K562 (cell line): ENCODE measurements around the gene CUTA. TPM values are rescaled to one million over a fixed set of nuclear protein-coding genes. Genes with fewer than 3 reads are reported as not detected.

Source experiments
- ATAC-seq: fragments of 200-7000 bp; cut with Tn5 transposase; 3 replicates; pipeline ENCODE4 v1.9.1; 2020; ENCODE audit warnings: moderate library complexity
- BruUV-seq: library from RNA; stranded (reverse); fragments of 400-500 nt; replicated peaks from 2 replicates; lab custom pipeline; 2021; lab: Mats Ljungman, UMichigan
- CTCF ChIA-PET: fragments of 300-600 bp; formaldehyde crosslinking; extraction: SDS; loops from one replicate; lab custom pipeline; 2021; ENCODE audit warnings: low intra/inter-chr PET ratio; lab: Yijun Ruan, JAX
- POLR2A ChIA-PET: fragments of 300-600, 350-650 bp; sonication (Branson Sonifier 250); formaldehyde crosslinking; extraction: SDS; loops from one replicate; lab custom pipeline; 2021; ENCODE audit warnings: antibody characterized with exemption, inconsistent platforms; lab: Yijun Ruan, JAX
- DNase-seq, 4 experiments: peaks; one replicate each; pipeline versions ENCODE4 v3.0.0 to v3.0.0-alpha.2; 2011 to 2018; ENCODE audit warnings: low spot score in 3 of 4, mixed read lengths in 3 of 4; ENCODE audit errors: extremely low read depth in 1 of 4
- FAIRE-seq: peaks from 2 replicates; lab custom pipeline; 2011; peaks lifted over from hg19 to GRCh38; lab: Jason Lieb, UNC
- H2AFZ ChIP-seq: 2 replicates; pipeline ENCODE4 v1.6.0; 2011; ENCODE audit warnings: low read depth, low read length, control low read depth, inconsistent platforms
- H3K27ac ChIP-seq: fragments of 200-600 bp; 3 replicates; pipeline ENCODE4 v1.8.0; 2011; ENCODE audit warnings: low read depth, mild to moderate bottlenecking, control low read depth, inconsistent platforms, low read length, moderate library complexity, mixed read lengths; ENCODE audit errors: extremely low read depth
- H3K27me3 ChIP-seq, 2 experiments: fragments of 300-600 bp in 1 of 2; 2 replicates in 1 of 2; 3 replicates in 1 of 2; pipeline versions ENCODE4 v1.6.0 to v1.8.0; 2011; ENCODE audit warnings: inconsistent platforms in 2 of 2, low read length in 2 of 2, mild to moderate bottlenecking in 1 of 2, mixed read lengths in 1 of 2, moderate library complexity in 1 of 2; ENCODE audit not compliant: control insufficient read depth in 2 of 2, insufficient read depth in 2 of 2
- H3K36me3 ChIP-seq: fragments of 300-600 bp; 3 replicates; pipeline ENCODE4 v1.8.0; 2011; ENCODE audit warnings: mild to moderate bottlenecking, low read length, inconsistent platforms; ENCODE audit not compliant: control insufficient read depth, insufficient read depth
- H3K4me1 ChIP-seq, 2 experiments: fragments of 200-600 bp in 1 of 2; replicated peaks in 1 of 2; 2 replicates in 1 of 2; 3 replicates in 1 of 2; pipeline versions ENCODE4 v1.5.1 to v1.8.0; 2011; ENCODE audit warnings: inconsistent platforms in 2 of 2, low read length in 2 of 2, mild to moderate bottlenecking in 1 of 2, mixed read lengths in 1 of 2, moderate library complexity in 1 of 2; ENCODE audit not compliant: control insufficient read depth in 2 of 2, insufficient read depth in 2 of 2
- H3K4me2 ChIP-seq: 2 replicates; pipeline ENCODE4 v1.6.1; 2011; ENCODE audit warnings: low read length, control low read depth, inconsistent platforms, mixed read lengths; ENCODE audit not compliant: insufficient read depth
- H3K4me3 ChIP-seq: fragments of 200-600 bp; sonication (generic), shearing (Covaris generic); 2 replicates; pipeline ENCODE4 v1.5.1; 2016; ENCODE audit warnings: control low read depth, inconsistent platforms
- H3K79me2 ChIP-seq: fragments of 200-600 bp; 3 replicates; pipeline ENCODE4 v1.8.0; 2011; ENCODE audit warnings: low read length, inconsistent platforms; ENCODE audit not compliant: control insufficient read depth, insufficient read depth
- H3K9ac ChIP-seq, 2 experiments: 2 replicates each; pipeline versions ENCODE4 v1.6.0 to v1.6.1; 2011; ENCODE audit warnings: low read depth in 2 of 2, low read length in 2 of 2, control low read depth in 1 of 2, inconsistent platforms in 1 of 2, mild to moderate bottlenecking in 1 of 2, mixed read lengths in 1 of 2; ENCODE audit not compliant: insufficient read depth in 1 of 2
- H3K9me1 ChIP-seq: one replicate; pipeline ENCODE4 v1.6.0; 2011; ENCODE audit warnings: inconsistent platforms, mild to moderate bottlenecking, low read length, moderate library complexity; ENCODE audit not compliant: control insufficient read depth, insufficient read depth
- H3K9me3 ChIP-seq: replicated peaks from 2 replicates; pipeline ENCODE4 v1.5.1; 2011; ENCODE audit warnings: low read depth, low read length, inconsistent platforms; ENCODE audit not compliant: control insufficient read depth, insufficient read depth
- H4K20me1 ChIP-seq: replicated peaks from 2 replicates; pipeline ENCODE4 v1.6.1; 2011; ENCODE audit warnings: low read length, inconsistent platforms, mixed read lengths; ENCODE audit not compliant: control insufficient read depth, insufficient read depth
- ADNP ChIP-seq: fragments of 200-800 bp; sonication (Bioruptor generic); IDR thresholded peaks from 2 replicates; pipeline ENCODE4 v1.6.1; 2016; ENCODE audit warnings: missing genetic modification characterization, missing compliant biosample characterization
- ARID3A ChIP-seq: IDR thresholded peaks from 2 replicates; pipeline ENCODE4 v1.6.1; 2012; ENCODE audit warnings: low read depth, low read length, improper control_type of control experiment, borderline replicate concordance
- EHMT2 ChIP-seq: fragments of 450-650 bp; IDR thresholded peaks from 2 replicates; pipeline ENCODE4 v1.6.1; 2018; ENCODE audit warnings: antibody characterized with exemption
- GABPA ChIP-seq: fragments of 200-800 bp; sonication (Bioruptor generic); conservative IDR thresholded peaks from 2 replicates; pipeline ENCODE4 v1.6.1; 2016; ENCODE audit warnings: low read depth, missing genetic modification characterization, missing compliant biosample characterization
- GATAD2A ChIP-seq: fragments of 450-650 bp; IDR thresholded peaks from 2 replicates; pipeline ENCODE4 v1.6.1; 2017
- KAT7 ChIP-seq: sonication (generic); formaldehyde crosslinking; IDR thresholded peaks from 2 replicates; pipeline ENCODE4 v1.8.0; 2022; ENCODE audit warnings: missing genetic modification reagents, mild to moderate bottlenecking, borderline replicate concordance
- MITF ChIP-seq: IDR thresholded peaks from 2 replicates; pipeline ENCODE4 v1.6.1; 2014; ENCODE audit warnings: antibody characterized with exemption
- MYBL2 ChIP-seq, 2 experiments: fragments of 450-650 bp in 1 of 2; sonication (generic) in 1 of 2; formaldehyde crosslinking in 1 of 2; IDR thresholded peaks; 2 replicates each; pipeline versions ENCODE4 v1.6.1 to v1.8.1; 2017 to 2022; ENCODE audit warnings: borderline replicate concordance in 1 of 2, inconsistent platforms in 1 of 2, low read depth in 1 of 2, mild to moderate bottlenecking in 1 of 2, missing genetic modification reagents in 1 of 2, moderate library complexity in 1 of 2
- NCOA2 ChIP-seq, 2 experiments: fragments of 450-650 bp; IDR thresholded peaks; 2 replicates each; pipeline ENCODE4 v1.6.1; 2018; ENCODE audit warnings: mild to moderate bottlenecking in 2 of 2, moderate library complexity in 1 of 2; ENCODE audit not compliant: partially characterized antibody in 2 of 2
- NRF1 ChIP-seq, 2 experiments: fragments of 450-650 bp; IDR thresholded peaks in 1 of 2; conservative IDR thresholded peaks in 1 of 2; 2 replicates each; pipeline ENCODE4 v1.6.1; 2014; ENCODE audit warnings: mild to moderate bottlenecking in 2 of 2
- RBM34 ChIP-seq: fragments of 200-400 bp; formaldehyde crosslinking; IDR thresholded peaks from 2 replicates; pipeline ENCODE4 v1.6.1; 2018; ENCODE audit warnings: low read length, borderline replicate concordance; ENCODE audit not compliant: insufficient read depth
- STAG1 ChIP-seq: sonication (generic); formaldehyde crosslinking; IDR thresholded peaks from 2 replicates; pipeline ENCODE4 v1.5.0; 2020; ENCODE audit warnings: missing genetic modification reagents, borderline replicate concordance
- TFAP4 ChIP-seq: sonication (generic); formaldehyde crosslinking; IDR thresholded peaks from 2 replicates; pipeline ENCODE4 v1.8.0; 2022; ENCODE audit warnings: missing genetic modification reagents, mild to moderate bottlenecking, moderate library complexity, borderline replicate concordance
- THAP7 ChIP-seq: fragments of 250-450 bp; sonication (Bioruptor Pico); IDR thresholded peaks from 2 replicates; pipeline ENCODE4 v1.5.0; 2021
- ZNF175 ChIP-seq: fragments of 200-800 bp; sonication (Bioruptor generic); IDR thresholded peaks from 2 replicates; pipeline ENCODE4 v1.6.1; 2016; ENCODE audit warnings: low read depth, mild to moderate bottlenecking, missing genetic modification characterization, missing compliant biosample characterization
- WGBS: fragments of 100-300 bp; shearing (Covaris generic); methylation state at CpG from one replicate; pipeline ENCODE4 v1.1.6; 2016; ENCODE audit warnings: low coverage, mixed read lengths; ENCODE audit not compliant: insufficient coverage; ENCODE audit errors: missing lambda C conversion rate; 5-methylcytosine and 5-hydroxymethylcytosine counted together
- in situ Hi-C: fragments of 300-500 bp; cut with MboI; formaldehyde crosslinking; loops from 4 replicates; pipeline ENCODE4 v1.15.0; 2018; ENCODE audit warnings: inconsistent platforms, mixed read lengths
- intact Hi-C: fragments of 100-400 bp; cut with micrococcal nuclease; formaldehyde crosslinking; loops from 2 replicates; pipeline ENCODE4 v1.14.2; 2022
- polyA plus RNA-seq, 8 experiments: library from polyadenylated mRNA; depleted of rRNA in 4 of 8; stranded (reverse) in 5 of 8; unstranded in 3 of 8; fragments of >200 nt; fragmentation: Nextera tagmentation in 2 of 8; fragmentation: Illumina TruSeq in 1 of 8; extraction: Ambion mirVana in 2 of 8; extraction: Trizol in 1 of 8; gene quantifications; 2 replicates each; pipeline versions ENCODE4 v1.2.1 to v1.2.3, GENCODE V29; 2011 to 2014; ENCODE audit warnings: inconsistent platforms in 1 of 8, missing spikeins in 1 of 8
- total RNA-seq, 7 experiments: library from RNA; depleted of rRNA in 6 of 7; stranded (reverse); fragments of >200 nt in 6 of 7; fragmentation: Illumina TruSeq in 2 of 7; extraction: Trizol in 2 of 7; gene quantifications; 2 replicates each; pipeline versions ENCODE4 v1.2.1 to v1.2.3, GENCODE V29; 2011 to 2021; ENCODE audit warnings: low replicate concordance in 1 of 7

CUTA gene
- total and polyA plus RNA-seq, 9 of the 15 experiments (the other 6 are each of a cell fraction or from before 2014, with no cell fraction given), result 166 to 682 (median 310) TPM

- peaks cover 33% of the 10 kb centered on the region for H3K79me2 ChIP-seq
- DNase-seq (peak in 1 of 4 experiments; percentile 64), ATAC-seq (no peak), FAIRE-seq (no peak)
- H3K9me1 ChIP-seq, result no peaks in the 10 kb centered on the region
- intact Hi-C loops (loop anchor here (10.0 kb wide), 2 partner anchors 46 to 296 kb away; no protein-coding TSS in a partner anchor), in situ Hi-C loops (no loop called here)
- POLR2A ChIA-PET, result interaction anchor here (0.6 kb wide), 1 partner anchor 306 kb away, joined by 3 read pairs; no protein-coding TSS in a partner anchor
- CTCF ChIA-PET, result interaction anchor here (0.6 kb wide), 2 partner anchors 9 to 144 kb away, joined by 3 read pairs; partner anchors contain the start of gene B3GALT4
- peak overlapping the region; percentile 32; the same call in 1 of the 3 replicates for H3K27ac ChIP-seq
- H3K36me3 ChIP-seq, result peaks cover 13% of the 10 kb centered on the region; the same call in 2 of the 3 replicates
- WGBS, result 26% methylated on average over 3 of the region's 6 CpGs
- H3K4me1 ChIP-seq, result peaks cover 48% of the 10 kb centered on the region in 2 experiments
- H4K20me1 ChIP-seq, result peaks cover 5% of the 10 kb centered on the region; the same call in 1 of the 2 replicates
- H3K9ac ChIP-seq, result no peak overlapping the region
- H3K4me3 ChIP-seq, result no peak overlapping the region
- no peaks in the 10 kb centered on the region for H3K27me3 ChIP-seq
- H2AFZ ChIP-seq, result peak overlapping the region; percentile 70
- H3K9me3 ChIP-seq, result no peaks in the 10 kb centered on the region
- H3K4me2 ChIP-seq, result peak overlapping the region; percentile 43; the same call in 1 of the 2 replicates
- BruUV-seq, result no TSS peak
- no peak for TF ChIP-seq STAG1 (CRISPR knock-in tag)
- no peak for TF ChIP-seq THAP7 (CRISPR knock-in tag)
- TF ChIP-seq RBM34, result no peak
- no peak for TF ChIP-seq NRF1 (conservative IDR thresholded peaks at IDR 0.05 in 1 of 2, IDR thresholded peaks at IDR 0.05 in 1 of 2)
- TF ChIP-seq ADNP (tag), result no peak
- peak; percentile 95 for TF ChIP-seq EHMT2
- no peak for TF ChIP-seq MYBL2 (IDR thresholded peaks at IDR 0.05; ENCODE audit: low read depth)
- TF ChIP-seq MYBL2 (CRISPR knock-in tag; IDR thresholded peaks at IDR 0.05; ENCODE audit: borderline replicate concordance), result no peak
- no peak for TF ChIP-seq TFAP4 (CRISPR knock-in tag)
- TF ChIP-seq MITF, result no peak
- TF ChIP-seq ARID3A, result no peak
- TF ChIP-seq GABPA, result peak; percentile 75
- TF ChIP-seq ZNF175 (CRISPR knock-in tag), result no peak
- no peak for TF ChIP-seq NCOA2 (IDR thresholded peaks at IDR 0.05; ENCODE audit: partially characterized antibody in 2 of 2)
- peak; percentile 59; the same call in 1 of the 2 replicates for TF ChIP-seq GATAD2A
- no peak for TF ChIP-seq KAT7
Measured at GRCh38 chr6:33420491-33421343, 2.8 kb upstream of the CUTA start.
